ENCODE results near the gene TRMT61A.

Gene TRMT61A

DNA sequence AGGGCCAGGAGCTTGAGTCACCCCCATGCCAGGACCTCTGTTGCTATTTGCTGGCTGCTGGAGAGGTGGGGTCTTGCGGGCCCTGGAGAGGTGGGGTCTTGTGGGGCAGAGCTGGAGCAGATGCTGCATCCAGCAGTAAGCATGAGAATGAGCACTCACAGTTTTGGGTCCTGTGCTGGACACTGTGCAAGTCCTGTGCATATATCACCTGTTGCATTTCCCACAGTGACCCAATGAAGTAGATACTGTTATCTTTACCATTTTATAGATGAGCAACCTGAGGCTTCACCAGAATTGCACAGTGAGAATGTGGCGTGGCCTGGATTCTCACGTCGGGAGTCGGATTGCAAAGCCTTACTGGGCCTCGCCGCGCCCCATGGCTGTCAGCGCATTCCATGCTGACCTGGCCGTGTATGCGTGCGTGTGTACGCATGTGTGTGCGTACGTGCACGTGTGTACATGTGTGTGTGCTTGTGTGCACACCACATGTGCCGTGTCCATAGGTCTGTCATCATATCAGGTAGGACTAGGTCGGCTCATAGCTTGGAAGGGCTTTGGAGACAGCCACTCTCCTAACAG, 45.8 kb downstream of the TRMT61A start:
- no peak for DNase-seq

DNA sequence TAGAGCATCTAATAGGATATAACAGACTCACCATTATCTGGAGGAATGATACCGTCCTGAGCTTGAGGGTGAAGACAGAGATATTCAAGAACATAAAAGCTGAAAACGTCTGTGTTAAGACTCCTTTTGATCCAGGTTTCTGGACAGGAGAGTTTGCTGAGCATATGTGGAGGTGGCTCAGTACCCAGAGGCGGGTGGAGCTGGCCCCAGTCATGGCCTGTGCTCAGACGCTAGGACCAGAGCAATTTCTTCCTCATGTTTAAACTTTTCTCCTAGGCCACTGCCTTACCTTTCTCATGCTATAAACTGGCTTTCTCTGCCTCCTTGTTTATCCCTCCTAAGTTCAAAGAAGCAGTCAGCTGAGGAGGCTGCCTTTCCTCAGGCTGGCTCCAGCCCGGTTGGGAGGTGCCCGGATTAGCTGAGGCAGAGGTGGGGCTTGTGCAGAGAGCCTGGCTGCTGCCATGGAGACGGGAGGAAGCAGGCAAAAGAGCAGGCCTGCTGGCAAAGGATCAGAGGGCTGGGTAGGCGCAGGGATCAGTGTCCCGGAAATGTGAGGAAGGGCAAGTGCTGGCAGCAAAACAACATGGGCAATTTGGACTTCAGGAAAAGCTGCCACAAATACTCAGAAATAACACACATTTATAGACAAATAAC, 47.5 kb downstream of the TRMT61A start:
- no peak for DNase-seq

DNA sequence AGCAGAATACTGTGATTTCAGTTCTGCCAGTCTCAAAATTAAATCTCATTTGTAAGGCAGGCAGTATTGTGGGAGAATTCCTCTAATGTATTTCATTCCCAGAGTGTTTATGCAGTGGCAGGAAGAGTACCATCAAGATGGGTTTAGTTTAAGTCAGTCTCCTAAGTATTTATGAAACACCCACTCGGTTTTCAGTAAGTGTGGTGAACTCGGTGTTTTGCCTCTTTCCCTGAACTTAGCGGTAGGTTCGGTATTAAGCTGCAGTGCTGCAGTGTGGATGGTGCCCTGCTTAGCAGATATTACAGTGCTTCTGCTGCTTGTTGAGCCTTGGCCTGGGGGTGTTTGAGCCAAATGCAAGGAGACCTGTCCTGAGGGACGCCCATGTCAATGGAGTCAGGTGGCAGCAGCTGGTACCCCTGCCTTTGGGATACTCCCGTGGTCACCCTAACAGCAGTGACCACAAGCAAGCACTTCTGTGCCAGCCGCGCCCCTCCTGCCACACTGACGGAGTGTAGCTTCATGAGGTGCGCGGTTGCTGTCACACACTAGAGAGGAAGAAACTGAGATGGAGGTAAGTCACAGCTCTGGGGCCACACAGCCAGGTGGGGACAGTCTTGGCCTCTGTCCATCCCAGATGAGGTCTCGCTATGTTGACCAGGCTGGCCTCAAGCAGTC, 49.5 kb downstream of the TRMT61A start:
- DNase-seq = no peak

DNA sequence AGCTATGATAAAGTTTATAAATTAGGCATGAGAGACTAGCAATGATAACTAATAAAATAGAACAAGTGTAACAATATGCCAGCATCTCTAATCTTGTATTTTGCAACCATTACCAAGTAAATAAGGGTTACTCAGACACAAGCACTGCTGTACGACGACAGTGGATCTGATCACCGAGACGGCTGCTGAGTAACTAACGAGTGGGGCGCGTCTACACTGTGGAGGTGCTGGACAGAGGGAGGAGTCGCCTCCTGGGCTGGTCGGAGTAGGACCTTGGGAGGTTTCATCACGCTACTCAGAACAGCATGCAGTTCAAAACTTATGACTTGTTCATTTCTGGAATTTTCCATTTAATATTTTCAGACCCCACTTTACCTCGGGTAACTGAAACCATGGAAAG, 52.2 kb downstream of the TRMT61A start:
- DNase-seq = no peak

DNA sequence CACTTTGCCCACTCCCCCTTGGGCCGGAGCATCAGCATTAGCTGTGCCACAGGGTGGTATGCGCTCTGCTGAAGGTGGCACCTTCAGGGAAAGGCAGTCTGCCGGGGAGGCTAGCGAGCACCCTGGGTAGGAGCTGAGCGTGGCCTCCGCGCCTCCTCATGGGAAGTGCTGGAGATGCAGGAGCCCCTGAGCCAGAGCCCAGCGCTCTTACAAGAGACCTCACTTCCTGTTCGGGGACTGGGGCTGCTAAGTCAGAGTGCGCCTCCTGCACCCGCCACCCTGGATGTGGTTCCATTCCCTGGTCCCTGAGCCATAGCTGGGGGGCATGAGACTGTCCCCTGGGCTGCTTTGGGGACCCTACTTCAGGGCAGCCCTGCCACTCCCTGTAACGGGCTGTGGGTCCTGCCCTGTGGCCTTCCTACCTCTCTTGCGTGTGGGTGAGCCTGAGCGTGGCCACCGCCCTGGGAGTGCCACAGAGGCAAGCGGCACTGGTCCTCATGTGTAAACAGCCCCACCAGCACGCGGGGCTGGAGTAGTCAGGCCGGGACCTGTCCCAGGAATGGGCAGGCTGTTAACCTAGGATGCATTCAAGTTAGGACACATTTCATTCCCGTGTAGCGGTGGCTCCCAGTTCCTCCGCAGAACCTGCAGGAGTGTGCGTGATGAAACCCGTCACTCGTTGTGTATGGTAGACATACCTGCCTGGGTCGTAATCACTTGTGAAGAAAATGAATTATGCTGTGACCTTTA, 53.1 kb downstream of the TRMT61A start:
- no peak for DNase-seq

DNA sequence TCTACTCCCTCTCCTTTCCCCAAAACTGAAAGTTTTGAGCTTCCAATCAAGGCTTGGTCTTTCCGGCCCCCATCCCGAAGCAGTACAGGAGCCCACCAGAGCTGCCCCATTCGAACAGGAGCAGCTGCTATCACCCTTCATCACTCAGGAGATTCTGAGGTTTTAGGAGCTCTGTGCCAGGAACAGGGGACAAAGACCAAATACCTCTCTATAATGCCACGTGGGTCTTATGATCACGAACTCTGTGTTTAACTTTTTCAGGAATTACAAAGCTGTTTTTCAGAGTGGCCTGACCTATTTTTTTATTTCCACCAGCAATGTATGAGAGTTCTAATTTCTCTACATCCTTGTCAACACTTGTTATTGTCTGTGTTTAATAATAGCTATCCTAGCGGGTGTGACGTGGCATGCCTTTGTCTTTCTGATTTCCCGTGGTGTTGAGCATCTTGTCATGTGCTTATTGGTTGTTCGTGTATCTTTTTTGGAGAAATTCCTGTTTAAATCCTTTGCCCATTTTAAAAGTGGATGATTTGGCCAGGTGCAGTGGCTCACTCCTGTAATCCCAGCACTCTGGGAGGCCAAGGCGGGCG, 55.4 kb downstream of the TRMT61A start:
- DNase-seq = no peak

Measured in GF-D8 (cell line).